Measurements from ENCODE around the gene PHLDA1. TPM values are rescaled to one million over a fixed set of nuclear protein-coding genes. Genes with fewer than 3 reads are reported as not detected.

PHLDA1 gene
- total and polyA plus RNA-seq, 2 experiments from 2014 or later, result 11.7 to 21.6 TPM

- Histone ChIP-seq H3K9me2 (ENCODE audit: insufficient read depth) (peaks cover 14% of the 10 kb centered on the region; the same call in 1 of the 2 replicates), H3F3A (replicated peaks; ENCODE audit: low read depth) (no peaks in the 10 kb centered on the region)
- H3K4me1 Mint-ChIP-seq, result peaks cover 14% of the 10 kb centered on the region
Measured at GRCh38 chr12:75996861-75997447, 34.6 kb downstream of the PHLDA1 start.

More at GRCh38 chr12:75996861-75997447, 34.6 kb downstream of the PHLDA1 start:
- no peak overlapping the region for H3K27ac ChIP-seq (ENCODE audit: low read depth)
- H3K27me3 Mint-ChIP-seq (ENCODE audit: insufficient read depth, low read depth, poor library complexity), result no peaks in the 10 kb centered on the region
- H3K36me3 Mint-ChIP-seq (ENCODE audit: low read depth), result no peaks in the 10 kb centered on the region
- H4K20me1 ChIP-seq (replicated peaks; ENCODE audit: insufficient read depth), result no peaks in the 10 kb centered on the region
- no peak for DNase-seq (ENCODE audit: low spot score)
- no peak overlapping the region for H2AFZ ChIP-seq
- H3K36me3 ChIP-seq (ENCODE audit: insufficient read depth), result no peaks in the 10 kb centered on the region
- H3K9me3 Mint-ChIP-seq, result no peaks in the 10 kb centered on the region
- no peak overlapping the region for H3K4me3 ChIP-seq
- TF ChIP-seq NANOG (IDR thresholded peaks at IDR 0.05; ENCODE audit: borderline replicate concordance) (no peak), POLR2AphosphoS5 (IDR thresholded peaks at IDR 0.05; ENCODE audit: low read depth) (no peak), EZH2phosphoT487 (IDR thresholded peaks at IDR 0.05; ENCODE audit: unreplicated experiment) (no peak), JUNB (IDR thresholded peaks at IDR 0.05; ENCODE audit: unreplicated experiment) (no peak), CREB1 (CRISPR knock-in tag; IDR thresholded peaks at IDR 0.05; ENCODE audit: low read depth) (no peak), ZNF331 (CRISPR knock-in tag; IDR thresholded peaks at IDR 0.05; ENCODE audit: low read depth) (no peak), CTCF (conservative IDR thresholded peaks at IDR 0.05; ENCODE audit: low read depth in 2 of 2) (no peak), ZNF114 (CRISPR knock-in tag; IDR thresholded peaks at IDR 0.05) (no peak), STAT1 (IDR thresholded peaks at IDR 0.05; ENCODE audit: unreplicated experiment) (no peak), EZH2 (IDR thresholded peaks at IDR 0.05; ENCODE audit: low read depth, unreplicated experiment) (no peak)
- TF ChIP-seq, protein P1, sequence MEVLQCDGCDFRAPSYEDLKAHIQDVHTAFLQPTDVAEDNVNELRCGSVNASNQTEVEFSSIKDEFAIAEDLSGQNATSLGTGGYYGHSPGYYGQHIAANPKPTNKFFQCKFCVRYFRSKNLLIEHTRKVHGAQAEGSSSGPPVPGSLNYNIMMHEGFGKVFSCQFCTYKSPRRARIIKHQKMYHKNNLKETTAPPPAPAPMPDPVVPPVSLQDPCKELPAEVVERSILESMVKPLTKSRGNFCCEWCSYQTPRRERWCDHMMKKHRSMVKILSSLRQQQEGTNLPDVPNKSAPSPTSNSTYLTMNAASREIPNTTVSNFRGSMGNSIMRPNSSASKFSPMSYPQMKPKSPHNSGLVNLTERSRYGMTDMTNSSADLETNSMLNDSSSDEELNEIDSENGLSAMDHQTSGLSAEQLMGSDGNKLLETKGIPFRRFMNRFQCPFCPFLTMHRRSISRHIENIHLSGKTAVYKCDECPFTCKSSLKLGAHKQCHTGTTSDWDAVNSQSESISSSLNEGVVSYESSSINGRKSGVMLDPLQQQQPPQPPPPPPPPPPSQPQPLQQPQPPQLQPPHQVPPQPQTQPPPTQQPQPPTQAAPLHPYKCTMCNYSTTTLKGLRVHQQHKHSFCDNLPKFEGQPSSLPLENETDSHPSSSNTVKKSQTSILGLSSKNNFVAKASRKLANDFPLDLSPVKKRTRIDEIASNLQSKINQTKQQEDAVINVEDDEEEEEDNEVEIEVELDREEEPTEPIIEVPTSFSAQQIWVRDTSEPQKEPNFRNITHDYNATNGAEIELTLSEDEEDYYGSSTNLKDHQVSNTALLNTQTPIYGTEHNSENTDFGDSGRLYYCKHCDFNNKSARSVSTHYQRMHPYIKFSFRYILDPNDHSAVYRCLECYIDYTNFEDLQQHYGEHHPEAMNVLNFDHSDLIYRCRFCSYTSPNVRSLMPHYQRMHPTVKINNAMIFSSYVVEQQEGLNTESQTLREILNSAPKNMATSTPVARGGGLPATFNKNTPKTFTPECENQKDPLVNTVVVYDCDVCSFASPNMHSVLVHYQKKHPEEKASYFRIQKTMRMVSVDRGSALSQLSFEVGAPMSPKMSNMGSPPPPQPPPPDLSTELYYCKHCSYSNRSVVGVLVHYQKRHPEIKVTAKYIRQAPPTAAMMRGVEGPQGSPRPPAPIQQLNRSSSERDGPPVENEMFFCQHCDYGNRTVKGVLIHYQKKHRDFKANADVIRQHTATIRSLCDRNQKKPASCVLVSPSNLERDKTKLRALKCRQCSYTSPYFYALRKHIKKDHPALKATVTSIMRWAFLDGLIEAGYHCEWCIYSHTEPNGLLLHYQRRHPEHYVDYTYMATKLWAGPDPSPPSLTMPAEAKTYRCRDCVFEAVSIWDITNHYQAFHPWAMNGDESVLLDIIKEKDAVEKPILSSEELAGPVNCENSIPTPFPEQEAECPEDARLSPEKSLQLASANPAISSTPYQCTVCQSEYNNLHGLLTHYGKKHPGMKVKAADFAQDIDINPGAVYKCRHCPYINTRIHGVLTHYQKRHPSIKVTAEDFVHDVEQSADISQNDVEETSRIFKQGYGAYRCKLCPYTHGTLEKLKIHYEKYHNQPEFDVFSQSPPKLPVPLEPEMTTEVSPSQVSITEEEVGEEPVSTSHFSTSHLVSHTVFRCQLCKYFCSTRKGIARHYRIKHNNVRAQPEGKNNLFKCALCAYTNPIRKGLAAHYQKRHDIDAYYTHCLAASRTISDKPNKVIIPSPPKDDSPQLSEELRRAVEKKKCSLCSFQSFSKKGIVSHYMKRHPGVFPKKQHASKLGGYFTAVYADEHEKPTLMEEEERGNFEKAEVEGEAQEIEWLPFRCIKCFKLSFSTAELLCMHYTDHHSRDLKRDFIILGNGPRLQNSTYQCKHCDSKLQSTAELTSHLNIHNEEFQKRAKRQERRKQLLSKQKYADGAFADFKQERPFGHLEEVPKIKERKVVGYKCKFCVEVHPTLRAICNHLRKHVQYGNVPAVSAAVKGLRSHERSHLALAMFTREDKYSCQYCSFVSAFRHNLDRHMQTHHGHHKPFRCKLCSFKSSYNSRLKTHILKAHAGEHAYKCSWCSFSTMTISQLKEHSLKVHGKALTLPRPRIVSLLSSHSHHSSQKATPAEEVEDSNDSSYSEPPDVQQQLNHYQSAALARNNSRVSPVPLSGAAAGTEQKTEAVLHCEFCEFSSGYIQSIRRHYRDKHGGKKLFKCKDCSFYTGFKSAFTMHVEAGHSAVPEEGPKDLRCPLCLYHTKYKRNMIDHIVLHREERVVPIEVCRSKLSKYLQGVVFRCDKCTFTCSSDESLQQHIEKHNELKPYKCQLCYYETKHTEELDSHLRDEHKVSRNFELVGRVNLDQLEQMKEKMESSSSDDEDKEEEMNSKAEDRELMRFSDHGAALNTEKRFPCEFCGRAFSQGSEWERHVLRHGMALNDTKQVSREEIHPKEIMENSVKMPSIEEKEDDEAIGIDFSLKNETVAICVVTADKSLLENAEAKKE (CRISPR knock-in tag; IDR thresholded peaks at IDR 0.05), result no peak
- TF ChIP-seq, protein P2, sequence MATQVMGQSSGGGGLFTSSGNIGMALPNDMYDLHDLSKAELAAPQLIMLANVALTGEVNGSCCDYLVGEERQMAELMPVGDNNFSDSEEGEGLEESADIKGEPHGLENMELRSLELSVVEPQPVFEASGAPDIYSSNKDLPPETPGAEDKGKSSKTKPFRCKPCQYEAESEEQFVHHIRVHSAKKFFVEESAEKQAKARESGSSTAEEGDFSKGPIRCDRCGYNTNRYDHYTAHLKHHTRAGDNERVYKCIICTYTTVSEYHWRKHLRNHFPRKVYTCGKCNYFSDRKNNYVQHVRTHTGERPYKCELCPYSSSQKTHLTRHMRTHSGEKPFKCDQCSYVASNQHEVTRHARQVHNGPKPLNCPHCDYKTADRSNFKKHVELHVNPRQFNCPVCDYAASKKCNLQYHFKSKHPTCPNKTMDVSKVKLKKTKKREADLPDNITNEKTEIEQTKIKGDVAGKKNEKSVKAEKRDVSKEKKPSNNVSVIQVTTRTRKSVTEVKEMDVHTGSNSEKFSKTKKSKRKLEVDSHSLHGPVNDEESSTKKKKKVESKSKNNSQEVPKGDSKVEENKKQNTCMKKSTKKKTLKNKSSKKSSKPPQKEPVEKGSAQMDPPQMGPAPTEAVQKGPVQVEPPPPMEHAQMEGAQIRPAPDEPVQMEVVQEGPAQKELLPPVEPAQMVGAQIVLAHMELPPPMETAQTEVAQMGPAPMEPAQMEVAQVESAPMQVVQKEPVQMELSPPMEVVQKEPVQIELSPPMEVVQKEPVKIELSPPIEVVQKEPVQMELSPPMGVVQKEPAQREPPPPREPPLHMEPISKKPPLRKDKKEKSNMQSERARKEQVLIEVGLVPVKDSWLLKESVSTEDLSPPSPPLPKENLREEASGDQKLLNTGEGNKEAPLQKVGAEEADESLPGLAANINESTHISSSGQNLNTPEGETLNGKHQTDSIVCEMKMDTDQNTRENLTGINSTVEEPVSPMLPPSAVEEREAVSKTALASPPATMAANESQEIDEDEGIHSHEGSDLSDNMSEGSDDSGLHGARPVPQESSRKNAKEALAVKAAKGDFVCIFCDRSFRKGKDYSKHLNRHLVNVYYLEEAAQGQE (IDR thresholded peaks at IDR 0.05; ENCODE audit: unreplicated experiment), result no peak
- TF ChIP-seq, protein P3, sequence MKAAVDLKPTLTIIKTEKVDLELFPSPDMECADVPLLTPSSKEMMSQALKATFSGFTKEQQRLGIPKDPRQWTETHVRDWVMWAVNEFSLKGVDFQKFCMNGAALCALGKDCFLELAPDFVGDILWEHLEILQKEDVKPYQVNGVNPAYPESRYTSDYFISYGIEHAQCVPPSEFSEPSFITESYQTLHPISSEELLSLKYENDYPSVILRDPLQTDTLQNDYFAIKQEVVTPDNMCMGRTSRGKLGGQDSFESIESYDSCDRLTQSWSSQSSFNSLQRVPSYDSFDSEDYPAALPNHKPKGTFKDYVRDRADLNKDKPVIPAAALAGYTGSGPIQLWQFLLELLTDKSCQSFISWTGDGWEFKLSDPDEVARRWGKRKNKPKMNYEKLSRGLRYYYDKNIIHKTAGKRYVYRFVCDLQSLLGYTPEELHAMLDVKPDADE (IDR thresholded peaks at IDR 0.05), result no peak
- H3K79me2 ChIP-seq (replicated peaks; ENCODE audit: insufficient read depth), result no peaks in the 10 kb centered on the region
- no peak overlapping the region for H3K4me2 ChIP-seq
- peaks cover 23% of the 10 kb centered on the region for H3K4me1 ChIP-seq (ENCODE audit: insufficient read depth)
- no peak overlapping the region for H3K27ac Mint-ChIP-seq
- no peak for ATAC-seq
- H3K4me3 Mint-ChIP-seq, result no peak overlapping the region
- no peaks in the 10 kb centered on the region for H3K27me3 ChIP-seq (ENCODE audit: insufficient read depth)
